HG03196 (cell line): ENCODE data around the gene NLGN4Y.
"Not testable (repeated sequence)": the region's sequence is repeated elsewhere in the genome, so short reads cannot be mapped to it uniquely, and the experiment has no call there.

Experiments
- ATAC-seq: cut with Tn5 transposase; IDR thresholded peaks from one replicate; pipeline ENCODE4 v1.9.1; 2021; ENCODE audit not compliant: unreplicated experiment

The NLGN4Y gene

GRCh38 chrY:14834103-14835060 is 310.1 kb downstream of the NLGN4Y start:
- ATAC-seq: peak; percentile 63

GRCh38 chrY:14837466-14837865 is 313.1 kb downstream of the NLGN4Y start:
- no peak for ATAC-seq

GRCh38 chrY:14850734-14851133 is 326.4 kb downstream of the NLGN4Y start:
- ATAC-seq: no peak

- no peak for ATAC-seq
These were observed 336.1 kb downstream of the NLGN4Y start for GRCh38 chrY:14860448-14860847.

GRCh38 chrY:14861033-14861432 is 336.7 kb downstream of the NLGN4Y start:
- ATAC-seq: not testable (repeated sequence)

- ATAC-seq: no peak
These were observed 347.6 kb downstream of the NLGN4Y start for GRCh38 chrY:14871971-14872370.
